Neural progenitor cell (in vitro differentiated cells): Measurements from ENCODE around the gene TICAM2.

ENCODE experiments used
- EZH2 ChIP-seq: fragments of 200-600 bp; sonication (generic); IDR thresholded peaks from 2 replicates; pipeline ENCODE4 v1.6.1; 2017; ENCODE audit warnings: antibody characterized with exemption, mild to moderate bottlenecking, moderate library complexity
- TF ChIP-seq, protein P1 (sequence below): fragments of 200-600 bp; sonication (generic); IDR thresholded peaks from 2 replicates; pipeline ENCODE4 v1.5.1; 2017; ENCODE audit warnings: antibody characterized with exemption, mild to moderate bottlenecking

DNA sequence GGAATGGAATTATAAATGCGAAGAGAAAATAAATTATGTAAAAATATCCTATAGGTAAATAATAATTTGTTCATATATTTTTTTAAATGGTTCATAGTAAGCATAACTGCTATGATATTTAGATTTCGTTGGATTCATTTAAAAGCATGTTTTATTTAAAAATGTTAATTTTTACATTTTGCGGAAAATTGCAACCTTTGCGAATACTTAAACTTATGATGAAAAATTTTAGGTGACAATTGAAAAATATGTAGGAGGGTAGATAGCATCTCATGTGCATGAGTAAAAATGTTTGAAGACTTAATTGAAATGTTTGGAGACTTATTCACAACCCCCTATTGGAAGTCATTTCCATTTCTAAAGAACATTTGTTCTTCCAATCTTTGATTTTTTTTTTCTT, 53.6 kb downstream of the TICAM2 start:
- TF ChIP-seq, protein P1, sequence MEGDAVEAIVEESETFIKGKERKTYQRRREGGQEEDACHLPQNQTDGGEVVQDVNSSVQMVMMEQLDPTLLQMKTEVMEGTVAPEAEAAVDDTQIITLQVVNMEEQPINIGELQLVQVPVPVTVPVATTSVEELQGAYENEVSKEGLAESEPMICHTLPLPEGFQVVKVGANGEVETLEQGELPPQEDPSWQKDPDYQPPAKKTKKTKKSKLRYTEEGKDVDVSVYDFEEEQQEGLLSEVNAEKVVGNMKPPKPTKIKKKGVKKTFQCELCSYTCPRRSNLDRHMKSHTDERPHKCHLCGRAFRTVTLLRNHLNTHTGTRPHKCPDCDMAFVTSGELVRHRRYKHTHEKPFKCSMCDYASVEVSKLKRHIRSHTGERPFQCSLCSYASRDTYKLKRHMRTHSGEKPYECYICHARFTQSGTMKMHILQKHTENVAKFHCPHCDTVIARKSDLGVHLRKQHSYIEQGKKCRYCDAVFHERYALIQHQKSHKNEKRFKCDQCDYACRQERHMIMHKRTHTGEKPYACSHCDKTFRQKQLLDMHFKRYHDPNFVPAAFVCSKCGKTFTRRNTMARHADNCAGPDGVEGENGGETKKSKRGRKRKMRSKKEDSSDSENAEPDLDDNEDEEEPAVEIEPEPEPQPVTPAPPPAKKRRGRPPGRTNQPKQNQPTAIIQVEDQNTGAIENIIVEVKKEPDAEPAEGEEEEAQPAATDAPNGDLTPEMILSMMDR: no peak
- TF ChIP-seq EZH2: no peak
